OCI-LY1 (cell line): ENCODE results near the gene TDRKH.

ENCODE experiments used
- H2AFZ ChIP-seq: fragments of 200-600 bp; sonication (generic), shearing (Covaris generic); 2 replicates; pipeline ENCODE4 v1.6.0; 2014; ENCODE audit warnings: antibody characterized with exemption, mild to moderate bottlenecking, low read length
- H3F3A ChIP-seq: fragments of 200-600 bp; sonication (generic), shearing (Covaris generic); 2 replicates; pipeline ENCODE4 v1.6.0; 2014; ENCODE audit warnings: mild to moderate bottlenecking, antibody characterized with exemption, low read length, moderate library complexity; ENCODE audit not compliant: insufficient read depth
- H3K27ac ChIP-seq: fragments of 200-600 bp; sonication (generic); 2 replicates; pipeline ENCODE4 v1.5.1; 2014; ENCODE audit warnings: low read length, mixed run types, mild to moderate bottlenecking, low read depth; ENCODE audit not compliant: poor library complexity, severe bottlenecking
- H3K27me3 ChIP-seq: fragments of 200-600 bp; sonication (generic); 2 replicates; pipeline ENCODE4 v1.6.0; 2014; ENCODE audit warnings: antibody characterized with exemption, mild to moderate bottlenecking, low read length, moderate library complexity; ENCODE audit not compliant: insufficient read depth
- H3K36me3 ChIP-seq: fragments of 200-600 bp; sonication (generic); 2 replicates; pipeline ENCODE4 v1.6.1; 2014; ENCODE audit warnings: mild to moderate bottlenecking, antibody characterized with exemption, low read length, moderate library complexity, mixed read lengths; ENCODE audit not compliant: insufficient read depth
- H3K4me1 ChIP-seq: fragments of 200-600 bp; sonication (generic); 2 replicates; pipeline ENCODE4 v1.5.1; 2014; ENCODE audit warnings: mild to moderate bottlenecking, low read length, moderate library complexity; ENCODE audit not compliant: insufficient read depth, severe bottlenecking
- H3K4me2 ChIP-seq: fragments of 200-600 bp; sonication (generic), shearing (Covaris generic); 2 replicates; pipeline ENCODE4 v1.6.1; 2014; ENCODE audit warnings: low read length
- H3K4me3 ChIP-seq: fragments of 200-600 bp; sonication (generic); 2 replicates; pipeline ENCODE4 v1.5.1; 2014; ENCODE audit warnings: low read length, low read depth, mild to moderate bottlenecking, mixed read lengths; ENCODE audit not compliant: poor library complexity, severe bottlenecking
- H3K79me2 ChIP-seq: fragments of 200-600 bp; shearing (Covaris generic); 2 replicates; pipeline ENCODE4 v1.6.1; 2016; ENCODE audit warnings: mixed run types, low read length, mixed read lengths; ENCODE audit not compliant: insufficient read depth
- H3K9ac ChIP-seq: fragments of 200-600 bp; sonication (generic), shearing (Covaris generic); 2 replicates; pipeline ENCODE4 v1.6.1; 2014; ENCODE audit warnings: mild to moderate bottlenecking, low read length, mixed read lengths
- H3K9me2 ChIP-seq: fragments of 200-600 bp; sonication (generic), shearing (Covaris generic); 2 replicates; pipeline ENCODE4 v1.6.1; 2014; ENCODE audit warnings: low read depth, mild to moderate bottlenecking, low read length, mixed read lengths
- H3K9me3 ChIP-seq: fragments of 200-600 bp; shearing (Covaris generic); 2 replicates; pipeline ENCODE4 v1.6.1; 2014; ENCODE audit warnings: low read length, mixed read lengths
- H4K20me1 ChIP-seq: fragments of 200-600 bp; sonication (generic), shearing (Covaris generic); 2 replicates; pipeline ENCODE4 v1.6.0; 2016; ENCODE audit warnings: mild to moderate bottlenecking, low read length; ENCODE audit not compliant: insufficient read depth
- EZH2 ChIP-seq: fragments of 200-600 bp; sonication (generic), shearing (Covaris generic); IDR thresholded peaks from 2 replicates; pipeline ENCODE4 v1.8.0; 2017; ENCODE audit warnings: borderline replicate concordance, mixed run types, mild to moderate bottlenecking, antibody characterized with exemption, low read length, moderate library complexity, mixed read lengths
- TF ChIP-seq, protein P1 (sequence below): fragments of 200-600 bp; sonication (generic), shearing (Covaris generic); IDR thresholded peaks from 2 replicates; pipeline ENCODE4 v1.5.1; 2017; ENCODE audit warnings: mild to moderate bottlenecking, antibody characterized with exemption, low read length, moderate library complexity, mixed read lengths

Gene TDRKH

DNA sequence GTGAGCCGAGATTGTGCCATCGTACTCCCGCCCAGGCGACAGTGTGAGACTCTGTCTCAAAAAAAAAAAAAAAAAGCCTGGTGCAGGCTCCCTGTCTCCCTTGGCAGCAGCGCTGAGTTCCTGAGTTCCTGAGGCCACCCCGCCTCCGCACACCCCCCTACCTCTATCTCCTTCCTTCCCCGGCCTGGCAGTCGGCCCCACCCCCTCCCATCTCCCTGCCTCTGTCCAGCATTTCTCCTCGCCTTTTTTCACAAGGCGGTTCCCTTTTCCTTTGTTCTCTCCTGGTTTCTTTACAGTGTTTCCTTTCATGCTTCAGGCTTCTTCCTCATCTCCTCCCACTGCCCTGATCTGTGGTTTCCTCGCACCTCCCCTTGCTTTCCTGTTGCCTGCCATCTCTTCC is 38.6 kb upstream of the TDRKH start:
- no peak overlapping the region for H3K4me3 ChIP-seq
- H3K4me1 ChIP-seq, result no peaks in the 10 kb centered on the region
- H3K4me2 ChIP-seq, result no peak overlapping the region

DNA sequence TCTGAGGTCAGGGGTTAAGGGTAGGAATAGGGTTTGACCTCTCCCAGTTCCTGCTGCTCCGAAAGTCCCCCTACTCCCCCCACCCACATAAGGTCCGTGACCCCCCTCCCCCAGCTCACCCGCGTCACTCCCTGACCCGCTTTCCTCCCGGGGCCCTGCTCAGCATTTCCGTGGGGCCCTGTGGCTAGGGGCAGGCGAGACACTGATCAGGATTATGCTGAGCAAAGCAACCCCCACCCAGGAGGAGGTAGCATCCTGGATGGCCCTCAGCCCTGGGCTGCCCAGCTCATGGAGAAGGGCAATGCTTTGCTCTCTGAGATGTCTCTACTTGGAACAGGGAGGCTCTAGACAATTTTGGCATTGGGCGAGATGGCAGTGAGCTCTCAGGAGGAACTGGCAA is 37.6 kb upstream of the TDRKH start:
- no peaks in the 10 kb centered on the region for H3K27me3 ChIP-seq
- H4K20me1 ChIP-seq, result no peaks in the 10 kb centered on the region
- no peak overlapping the region for H3K9ac ChIP-seq
- no peaks in the 10 kb centered on the region for H3K9me3 ChIP-seq
- no peaks in the 10 kb centered on the region for H3F3A ChIP-seq
- no peak overlapping the region for H3K4me2 ChIP-seq
- no peak overlapping the region for H3K27ac ChIP-seq
- no peak overlapping the region for H3K4me3 ChIP-seq
- H3K36me3 ChIP-seq, result no peaks in the 10 kb centered on the region
- no peaks in the 10 kb centered on the region for H3K9me2 ChIP-seq
- TF ChIP-seq, protein P1, sequence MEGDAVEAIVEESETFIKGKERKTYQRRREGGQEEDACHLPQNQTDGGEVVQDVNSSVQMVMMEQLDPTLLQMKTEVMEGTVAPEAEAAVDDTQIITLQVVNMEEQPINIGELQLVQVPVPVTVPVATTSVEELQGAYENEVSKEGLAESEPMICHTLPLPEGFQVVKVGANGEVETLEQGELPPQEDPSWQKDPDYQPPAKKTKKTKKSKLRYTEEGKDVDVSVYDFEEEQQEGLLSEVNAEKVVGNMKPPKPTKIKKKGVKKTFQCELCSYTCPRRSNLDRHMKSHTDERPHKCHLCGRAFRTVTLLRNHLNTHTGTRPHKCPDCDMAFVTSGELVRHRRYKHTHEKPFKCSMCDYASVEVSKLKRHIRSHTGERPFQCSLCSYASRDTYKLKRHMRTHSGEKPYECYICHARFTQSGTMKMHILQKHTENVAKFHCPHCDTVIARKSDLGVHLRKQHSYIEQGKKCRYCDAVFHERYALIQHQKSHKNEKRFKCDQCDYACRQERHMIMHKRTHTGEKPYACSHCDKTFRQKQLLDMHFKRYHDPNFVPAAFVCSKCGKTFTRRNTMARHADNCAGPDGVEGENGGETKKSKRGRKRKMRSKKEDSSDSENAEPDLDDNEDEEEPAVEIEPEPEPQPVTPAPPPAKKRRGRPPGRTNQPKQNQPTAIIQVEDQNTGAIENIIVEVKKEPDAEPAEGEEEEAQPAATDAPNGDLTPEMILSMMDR, result no peak
- no peak for TF ChIP-seq EZH2
- H3K4me1 ChIP-seq, result no peaks in the 10 kb centered on the region
- no peak overlapping the region for H2AFZ ChIP-seq
- H3K79me2 ChIP-seq, result no peaks in the 10 kb centered on the region

More for the DNA sequence above, 38.6 kb upstream of the TDRKH start:
- no peaks in the 10 kb centered on the region for H3F3A ChIP-seq
- H3K36me3 ChIP-seq, result no peaks in the 10 kb centered on the region
- no peaks in the 10 kb centered on the region for H3K79me2 ChIP-seq
- H2AFZ ChIP-seq, result no peak overlapping the region
- no peak overlapping the region for H3K9ac ChIP-seq
- H3K9me2 ChIP-seq, result no peaks in the 10 kb centered on the region
- no peaks in the 10 kb centered on the region for H4K20me1 ChIP-seq
- H3K9me3 ChIP-seq, result no peaks in the 10 kb centered on the region
- H3K27me3 ChIP-seq, result no peaks in the 10 kb centered on the region
- TF ChIP-seq, protein P1, result no peak
- TF ChIP-seq EZH2, result no peak
- no peak overlapping the region for H3K27ac ChIP-seq

GRCh38 chr1:151825751-151826660 is 35.7 kb upstream of the TDRKH start:
- no peaks in the 10 kb centered on the region for H3K27me3 ChIP-seq
- H3K9ac ChIP-seq, result no peak overlapping the region
- H4K20me1 ChIP-seq, result no peaks in the 10 kb centered on the region
- no peak overlapping the region for H3K4me3 ChIP-seq
- no peaks in the 10 kb centered on the region for H3F3A ChIP-seq
- H3K79me2 ChIP-seq, result no peaks in the 10 kb centered on the region
- no peaks in the 10 kb centered on the region for H3K4me1 ChIP-seq
- H3K9me2 ChIP-seq, result no peaks in the 10 kb centered on the region
- no peak overlapping the region for H3K27ac ChIP-seq
- no peak overlapping the region for H3K4me2 ChIP-seq
- H3K9me3 ChIP-seq, result no peaks in the 10 kb centered on the region
- H3K36me3 ChIP-seq, result no peaks in the 10 kb centered on the region
- TF ChIP-seq EZH2, result no peak
- TF ChIP-seq, protein P1, result no peak
- H2AFZ ChIP-seq, result no peak overlapping the region
